ENCODE results near the gene HES1.

- TF ChIP-seq CTCF (IDR thresholded peaks at IDR 0.05) (no peak), POLR2A (IDR thresholded peaks at IDR 0.05) (no peak)
Measured at GRCh38 chr3:194156095-194156494, 20.1 kb downstream of the HES1 start.

Measured in right lobe of liver (tissue), 4 donors.